Liver (tissue), 3 donors: ENCODE measurements around the gene CABS1.

ENCODE experiments used
- JUND ChIP-seq, 2 donors: IDR thresholded peaks; 2 replicates each; pipeline ENCODE4 v1.6.1; 2016; ENCODE audit warnings: antibody characterized with exemption in 2 of 2
- MAX ChIP-seq: IDR thresholded peaks from 2 replicates; pipeline ENCODE4 v1.6.1; 2016; ENCODE audit warnings: antibody characterized with exemption
- RAD21 ChIP-seq, 2 donors: IDR thresholded peaks; 2 replicates each; pipeline ENCODE4 v1.6.1; 2016; ENCODE audit warnings: antibody characterized with exemption in 2 of 2, mild to moderate bottlenecking in 2 of 2
- REST ChIP-seq: IDR thresholded peaks from 2 replicates; pipeline ENCODE4 v1.6.1; 2016; ENCODE audit warnings: antibody characterized with exemption, mild to moderate bottlenecking
- TF ChIP-seq, protein P1 (sequence below): fragments of 150-350 bp; IDR thresholded peaks from 2 replicates; pipeline ENCODE4 v1.5.1; 2017; ENCODE audit warnings: improper control_type of control experiment, low read depth, low read length; ENCODE audit not compliant: missing input control
- donor health status: healthy.
- donor health status: healthy.

DNA sequence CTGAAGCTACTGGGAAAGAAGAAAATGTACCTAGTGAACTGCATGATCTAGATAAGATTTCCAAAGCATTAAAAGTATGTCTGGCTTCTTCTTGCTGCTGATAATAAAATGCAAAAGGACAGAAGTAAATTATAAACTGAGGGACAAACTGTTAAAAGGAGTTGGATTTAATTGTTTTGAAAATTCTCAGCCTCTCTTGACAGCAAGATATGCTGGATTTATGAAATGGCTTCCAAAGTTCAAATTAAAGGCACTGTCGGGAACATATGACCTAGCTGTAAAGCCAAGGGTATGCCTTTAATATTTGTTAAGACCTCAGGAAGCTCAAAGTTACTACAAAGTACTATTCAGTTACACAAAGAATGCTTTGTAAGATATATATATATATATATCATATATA, 46.1 kb upstream of the CABS1 start:
- no peak for TF ChIP-seq MAX
- TF ChIP-seq, protein P1, sequence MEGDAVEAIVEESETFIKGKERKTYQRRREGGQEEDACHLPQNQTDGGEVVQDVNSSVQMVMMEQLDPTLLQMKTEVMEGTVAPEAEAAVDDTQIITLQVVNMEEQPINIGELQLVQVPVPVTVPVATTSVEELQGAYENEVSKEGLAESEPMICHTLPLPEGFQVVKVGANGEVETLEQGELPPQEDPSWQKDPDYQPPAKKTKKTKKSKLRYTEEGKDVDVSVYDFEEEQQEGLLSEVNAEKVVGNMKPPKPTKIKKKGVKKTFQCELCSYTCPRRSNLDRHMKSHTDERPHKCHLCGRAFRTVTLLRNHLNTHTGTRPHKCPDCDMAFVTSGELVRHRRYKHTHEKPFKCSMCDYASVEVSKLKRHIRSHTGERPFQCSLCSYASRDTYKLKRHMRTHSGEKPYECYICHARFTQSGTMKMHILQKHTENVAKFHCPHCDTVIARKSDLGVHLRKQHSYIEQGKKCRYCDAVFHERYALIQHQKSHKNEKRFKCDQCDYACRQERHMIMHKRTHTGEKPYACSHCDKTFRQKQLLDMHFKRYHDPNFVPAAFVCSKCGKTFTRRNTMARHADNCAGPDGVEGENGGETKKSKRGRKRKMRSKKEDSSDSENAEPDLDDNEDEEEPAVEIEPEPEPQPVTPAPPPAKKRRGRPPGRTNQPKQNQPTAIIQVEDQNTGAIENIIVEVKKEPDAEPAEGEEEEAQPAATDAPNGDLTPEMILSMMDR = no peak
- no peak for TF ChIP-seq RAD21 (IDR thresholded peaks at IDR 0.05)
- TF ChIP-seq JUND (IDR thresholded peaks at IDR 0.05) = no peak
- TF ChIP-seq REST = no peak
